Smooth muscle cell (in vitro differentiated cells): ENCODE measurements around the gene SHTN1. TPM values are rescaled to one million over a fixed set of nuclear protein-coding genes. Genes with fewer than 3 reads are reported as not detected.

ENCODE experiments used
- DNase-seq: peaks from one replicate; lab custom pipeline; 2025; ENCODE audit not compliant: unreplicated experiment; lab: John Stamatoyannopoulos, UW
- H2AFZ ChIP-seq: fragments of 200-600 bp; sonication (generic); 2 replicates; pipeline ENCODE4 v1.6.0; 2016; ENCODE audit warnings: antibody characterized with exemption, low read depth, mild to moderate bottlenecking
- H3F3A ChIP-seq: fragments of 200-600 bp; sonication (generic); 2 replicates; pipeline ENCODE4 v1.6.0; 2017; ENCODE audit warnings: antibody characterized with exemption, low read depth
- H3K27ac ChIP-seq: fragments of 200-600 bp; sonication (generic); 2 replicates; pipeline ENCODE4 v1.5.1; 2016; ENCODE audit warnings: low read depth, mild to moderate bottlenecking
- H3K27me3 ChIP-seq: fragments of 200-600 bp; sonication (generic); 2 replicates; pipeline ENCODE4 v1.6.1; 2016; ENCODE audit warnings: low read depth, mild to moderate bottlenecking
- H3K36me3 ChIP-seq: fragments of 200-600 bp; sonication (generic); 2 replicates; pipeline ENCODE4 v1.5.1; 2016; ENCODE audit warnings: low read depth
- H3K4me1 ChIP-seq: fragments of 200-600 bp; sonication (generic); 2 replicates; pipeline ENCODE4 v1.5.1; 2016; ENCODE audit warnings: low read depth
- H3K4me2 ChIP-seq: fragments of 200-600 bp; sonication (generic); 2 replicates; pipeline ENCODE4 v1.6.0; 2016; ENCODE audit warnings: mild to moderate bottlenecking
- H3K4me3 ChIP-seq: fragments of 200-600 bp; sonication (generic); 2 replicates; pipeline ENCODE4 v1.5.1; 2016; ENCODE audit warnings: mild to moderate bottlenecking
- H3K79me2 ChIP-seq: fragments of 200-600 bp; sonication (generic); 2 replicates; pipeline ENCODE4 v1.6.0; 2016; ENCODE audit warnings: low read depth, mild to moderate bottlenecking
- H3K9ac ChIP-seq: fragments of 200-600 bp; sonication (generic); 2 replicates; pipeline ENCODE4 v1.6.0; 2016; ENCODE audit warnings: low read depth
- H3K9me3 ChIP-seq: fragments of 200-600 bp; sonication (generic); replicated peaks from 2 replicates; pipeline ENCODE4 v1.5.1; 2016; ENCODE audit warnings: low read depth
- H4K20me1 ChIP-seq: fragments of 200-600 bp; sonication (generic); 2 replicates; pipeline ENCODE4 v1.6.0; 2016; ENCODE audit warnings: low read depth
- CTCF ChIP-seq: fragments of 200-600 bp; sonication (generic); IDR thresholded peaks from 2 replicates; pipeline ENCODE4 v1.5.1; 2017; ENCODE audit warnings: borderline replicate concordance, mild to moderate bottlenecking, antibody characterized with exemption; ENCODE audit not compliant: insufficient read depth, poor library complexity, severe bottlenecking
- WGBS: methylation state at CpG from one replicate; pipeline ENCODE4 v1.1.7; 2016; ENCODE audit warnings: low lambda C conversion rate; 5-methylcytosine and 5-hydroxymethylcytosine counted together
- polyA plus RNA-seq: library from polyadenylated mRNA; unstranded; fragments of >200 nt; fragmentation: Nextera tagmentation; extraction: Ambion mirVana; gene quantifications from 2 replicates; pipeline ENCODE4 v1.2.1, GENCODE V29; 2016
- total RNA-seq: library from RNA; depleted of rRNA; stranded (reverse); fragments of >200 nt; gene quantifications from 2 replicates; pipeline ENCODE4 v1.2.3, GENCODE V29; 2014

The SHTN1 gene
- 4.8 and 39.2 TPM in 2 replicates for total RNA-seq
- polyA plus RNA-seq, result 1.3 and 4.4 TPM in 2 replicates

- H3K4me1 ChIP-seq, result peaks cover 5% of the 10 kb centered on the region
- peak; percentile 49 for DNase-seq
- H4K20me1 ChIP-seq, result no peaks in the 10 kb centered on the region
- H3K9me3 ChIP-seq, result no peaks in the 10 kb centered on the region
- 3% methylated on average over 20 of the region's 46 CpGs for WGBS
- H3K27ac ChIP-seq, result no peak within 1 kb of the TSS
- H3F3A ChIP-seq, result no peaks in the 10 kb centered on the region
- H3K9ac ChIP-seq, result peak within 1 kb of the TSS; percentile 87
- peak within 1 kb of the TSS; percentile 99 for H3K4me2 ChIP-seq
- peaks cover 5% of the 10 kb centered on the region for H3K79me2 ChIP-seq
- H3K27me3 ChIP-seq, result no peaks in the 10 kb centered on the region
- peak within 1 kb of the TSS; percentile 100 for H2AFZ ChIP-seq
- peak within 1 kb of the TSS; percentile 98 for H3K4me3 ChIP-seq
- no peak for TF ChIP-seq CTCF
- H3K36me3 ChIP-seq, result no peaks in the 10 kb centered on the region
Measured at GRCh38 chr10:117005026-117005526, at the start of gene SHTN1. TSS of gene SHTN1 (minus strand) at chr10:117005187. CDS start at chr10:117005079, 108 bp downstream.

GRCh38 chr10:117053482-117053881 lies 48.5 kb upstream of the SHTN1 start:
- Histone ChIP-seq H3K4me3 (no peak overlapping the region), H3K9me3 (no peaks in the 10 kb centered on the region), H3F3A (no peaks in the 10 kb centered on the region), H3K4me2 (no peak overlapping the region), H2AFZ (no peak overlapping the region), H4K20me1 (no peaks in the 10 kb centered on the region), H3K36me3 (no peaks in the 10 kb centered on the region), H3K27ac (no peak overlapping the region), H3K4me1 (no peaks in the 10 kb centered on the region), H3K9ac (no peak overlapping the region), H3K27me3 (no peaks in the 10 kb centered on the region), H3K79me2 (no peaks in the 10 kb centered on the region)
- TF ChIP-seq CTCF, result no peak
- no peak for DNase-seq
- WGBS, result 90% methylated on average over 1 of the region's 1 CpG

GRCh38 chr10:117047947-117048346 lies 43.0 kb upstream of the SHTN1 start:
- WGBS, result 81% methylated on average over 2 of the region's 2 CpGs
- no peak for DNase-seq
- H3K9ac ChIP-seq, result no peak overlapping the region
- no peak overlapping the region for H3K27ac ChIP-seq
- no peak for TF ChIP-seq CTCF
- H3K9me3 ChIP-seq, result no peaks in the 10 kb centered on the region
- H3K4me2 ChIP-seq, result no peak overlapping the region
- no peak overlapping the region for H3K4me3 ChIP-seq
- no peaks in the 10 kb centered on the region for H3F3A ChIP-seq
- H4K20me1 ChIP-seq, result no peaks in the 10 kb centered on the region
- no peaks in the 10 kb centered on the region for H3K36me3 ChIP-seq
- H3K79me2 ChIP-seq, result no peaks in the 10 kb centered on the region
- H3K27me3 ChIP-seq, result no peaks in the 10 kb centered on the region
- no peaks in the 10 kb centered on the region for H3K4me1 ChIP-seq
- H2AFZ ChIP-seq, result no peak overlapping the region

- WGBS, result 91% methylated on average over 8 of the region's 8 CpGs
- Histone ChIP-seq H3K9ac (no peak overlapping the region), H3K9me3 (no peaks in the 10 kb centered on the region), H2AFZ (no peak overlapping the region), H3K4me3 (no peak overlapping the region), H4K20me1 (no peaks in the 10 kb centered on the region), H3K27ac (no peak overlapping the region), H3K36me3 (no peaks in the 10 kb centered on the region), H3K27me3 (no peaks in the 10 kb centered on the region), H3F3A (no peaks in the 10 kb centered on the region), H3K79me2 (no peaks in the 10 kb centered on the region), H3K4me1 (no peaks in the 10 kb centered on the region), H3K4me2 (no peak overlapping the region)
- DNase-seq, result no peak
- no peak for TF ChIP-seq CTCF
Measured at GRCh38 chr10:117016266-117016665, 11.3 kb upstream of the SHTN1 start.
